22Rv1 (cell line): ENCODE data around the gene CFAP43.

Experiments
- ZFX ChIP-seq: fragments of 450-650 bp; IDR thresholded peaks from 2 replicates; pipeline ENCODE4 v1.6.1; 2017; ENCODE audit warnings: antibody characterized with exemption, borderline replicate concordance
- TF ChIP-seq, protein P1 (sequence below): fragments of 450-650 bp; IDR thresholded peaks from 2 replicates; pipeline ENCODE4 v1.5.1; 2017; ENCODE audit warnings: mild to moderate bottlenecking

DNA sequence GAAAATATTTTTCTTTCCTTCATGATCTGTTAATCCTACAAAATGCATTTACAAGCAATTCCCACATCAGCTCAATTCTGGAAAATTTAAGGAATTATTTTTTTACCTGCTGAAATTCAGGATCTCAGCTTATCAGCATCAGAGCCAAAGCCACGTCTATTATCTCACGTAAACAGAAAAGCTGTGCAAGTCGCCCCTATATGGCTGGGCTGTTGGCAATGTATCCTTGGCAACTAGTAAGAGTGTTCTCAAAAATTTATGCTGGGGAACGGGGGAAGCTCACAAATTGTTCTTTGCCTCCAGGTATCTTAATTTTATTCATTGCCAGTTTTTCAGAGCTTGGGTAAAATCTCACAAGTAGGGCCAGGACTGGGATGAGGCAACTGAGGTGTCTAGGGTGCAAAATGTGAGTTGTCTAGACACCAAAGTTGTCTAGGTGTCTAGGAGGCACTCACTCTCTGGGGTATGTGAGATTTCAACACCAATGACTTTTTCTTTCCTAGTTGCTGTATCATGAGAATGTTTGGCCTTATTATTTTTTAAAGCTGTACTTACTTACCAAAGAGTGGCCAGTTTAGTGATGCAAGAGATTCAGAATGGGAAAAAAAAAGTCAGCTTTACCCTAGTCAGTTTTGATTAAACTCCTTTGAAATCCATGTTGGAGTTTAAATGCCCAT is 41.9 kb upstream of the CFAP43 start:
- TF ChIP-seq, protein P1, sequence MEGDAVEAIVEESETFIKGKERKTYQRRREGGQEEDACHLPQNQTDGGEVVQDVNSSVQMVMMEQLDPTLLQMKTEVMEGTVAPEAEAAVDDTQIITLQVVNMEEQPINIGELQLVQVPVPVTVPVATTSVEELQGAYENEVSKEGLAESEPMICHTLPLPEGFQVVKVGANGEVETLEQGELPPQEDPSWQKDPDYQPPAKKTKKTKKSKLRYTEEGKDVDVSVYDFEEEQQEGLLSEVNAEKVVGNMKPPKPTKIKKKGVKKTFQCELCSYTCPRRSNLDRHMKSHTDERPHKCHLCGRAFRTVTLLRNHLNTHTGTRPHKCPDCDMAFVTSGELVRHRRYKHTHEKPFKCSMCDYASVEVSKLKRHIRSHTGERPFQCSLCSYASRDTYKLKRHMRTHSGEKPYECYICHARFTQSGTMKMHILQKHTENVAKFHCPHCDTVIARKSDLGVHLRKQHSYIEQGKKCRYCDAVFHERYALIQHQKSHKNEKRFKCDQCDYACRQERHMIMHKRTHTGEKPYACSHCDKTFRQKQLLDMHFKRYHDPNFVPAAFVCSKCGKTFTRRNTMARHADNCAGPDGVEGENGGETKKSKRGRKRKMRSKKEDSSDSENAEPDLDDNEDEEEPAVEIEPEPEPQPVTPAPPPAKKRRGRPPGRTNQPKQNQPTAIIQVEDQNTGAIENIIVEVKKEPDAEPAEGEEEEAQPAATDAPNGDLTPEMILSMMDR: no peak
- TF ChIP-seq ZFX: no peak
